Suppressor macrophage treated with lipopolysaccharide for 4 hours (primary cell): ENCODE measurements around the gene ZBTB20.
"Not testable (repeated sequence)": the region's sequence is repeated elsewhere in the genome, so short reads cannot be mapped to it uniquely, and the experiment has no call there.

Experiments used
- DNase-seq: peaks from one replicate; pipeline ENCODE4 v3.0.0-alpha.2; 2020

Gene ZBTB20

DNA sequence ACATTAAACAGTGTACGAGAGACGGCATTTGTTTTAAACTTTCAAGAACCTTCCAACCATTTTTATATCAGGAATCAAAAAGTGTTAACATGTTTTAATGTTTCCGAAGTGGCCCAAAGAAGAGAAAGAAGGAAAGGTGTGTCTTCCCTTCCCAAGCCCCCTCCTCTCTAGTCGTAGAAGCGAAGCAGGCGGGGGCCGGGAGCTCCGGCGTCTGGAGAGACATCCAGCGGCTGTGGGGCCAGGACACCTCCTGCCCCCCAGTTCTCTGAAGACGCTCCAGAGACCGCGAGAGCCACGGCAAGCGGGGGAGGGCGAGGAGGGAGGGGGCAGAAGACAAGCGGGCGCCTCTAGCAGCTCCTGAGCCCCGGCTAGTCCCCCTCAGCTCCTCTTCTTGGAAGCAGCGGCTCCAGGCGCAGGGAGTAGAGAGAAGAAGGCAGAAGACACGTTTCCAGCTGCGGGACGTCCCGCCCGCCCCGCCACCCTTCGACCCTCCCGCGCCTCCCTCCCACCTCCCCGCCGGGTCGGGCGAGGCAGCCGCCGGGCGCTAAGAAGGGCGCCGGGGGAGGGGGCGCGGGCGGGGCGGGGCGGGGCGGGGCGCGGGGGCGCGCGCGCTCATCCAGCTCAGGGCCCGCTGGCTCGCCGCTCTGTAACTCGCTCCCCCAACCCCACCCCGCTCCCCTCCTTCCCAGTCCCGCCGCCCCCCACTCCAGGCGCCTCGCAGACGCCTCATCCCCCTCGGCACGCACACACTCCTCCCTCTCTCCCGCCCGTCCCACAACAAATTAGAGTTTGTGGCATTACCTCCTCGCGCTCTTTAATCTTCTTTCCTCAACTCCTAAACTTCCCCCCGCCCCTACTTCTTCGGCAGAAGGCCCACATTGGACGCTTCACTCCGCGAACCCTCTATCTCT is at the start of gene ZBTB20:
Gene ZBTB20 (minus strand): TSS at position 871 of the 911 bp plus-strand sequence.
- DNase-seq, result peak; percentile 62

DNA sequence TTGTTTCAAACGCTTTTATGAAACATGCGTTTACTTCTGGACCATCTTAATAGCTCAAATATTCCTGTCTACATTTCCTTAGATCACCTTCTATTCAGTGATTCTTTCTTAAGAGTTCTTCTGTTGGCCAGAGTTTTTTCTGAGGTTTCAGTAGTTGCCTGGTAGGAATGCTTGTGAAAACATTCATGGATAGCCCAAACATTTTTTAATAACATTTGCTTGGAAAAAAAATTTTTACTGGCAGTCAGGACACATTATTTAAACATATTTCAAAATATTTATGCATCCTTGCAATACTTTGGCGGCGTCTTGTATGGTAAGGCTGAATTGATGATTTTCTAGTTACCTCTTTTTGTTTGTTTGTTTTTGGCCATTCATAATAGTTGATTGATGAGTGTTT is 47.4 kb upstream of the ZBTB20 start:
- DNase-seq, result no peak

- no peak for DNase-seq
Observed at GRCh38 chr3:115190747-115191146, 43.7 kb upstream of the ZBTB20 start.

- no peak for DNase-seq
Observed at GRCh38 chr3:115187149-115187757, 40.2 kb upstream of the ZBTB20 start.

GRCh38 chr3:115186351-115187148 is 39.5 kb upstream of the ZBTB20 start:
- no peak for DNase-seq

DNA sequence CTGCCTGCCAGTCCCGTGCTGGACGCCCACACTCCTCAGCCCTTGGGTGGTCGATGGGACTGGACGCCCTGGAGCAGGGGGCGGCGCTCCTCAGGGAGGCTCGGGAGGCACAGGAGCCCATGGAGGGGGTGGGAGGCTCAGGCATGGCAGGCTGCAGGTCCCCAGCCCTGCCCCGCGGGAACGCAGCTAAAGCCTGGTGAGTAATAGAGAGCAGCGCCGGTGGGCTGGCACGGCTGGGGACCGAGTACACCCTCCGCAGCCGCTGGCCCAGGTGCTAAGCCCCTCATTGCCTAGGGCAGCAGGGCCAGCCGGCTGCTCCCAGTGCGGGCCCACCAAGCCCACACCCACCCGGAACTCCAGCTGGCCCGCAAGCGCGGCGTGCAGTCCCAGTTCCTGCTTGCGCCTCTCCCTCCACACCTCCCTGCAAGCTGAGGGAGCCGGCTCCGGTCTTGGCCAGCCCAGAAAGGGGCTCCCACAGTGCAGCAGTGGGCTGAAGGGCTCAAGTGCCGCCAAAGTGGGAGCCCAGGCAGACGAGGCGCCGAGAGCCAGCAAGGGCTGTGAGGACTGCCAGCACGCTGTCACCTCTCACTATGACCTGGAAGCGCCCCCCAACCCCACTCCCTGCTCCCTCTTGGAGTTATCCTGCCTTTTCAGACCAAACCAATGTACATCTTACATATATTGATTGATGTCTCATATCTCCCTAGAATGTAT is 37.9 kb upstream of the ZBTB20 start:
- DNase-seq, result not testable (repeated sequence)

DNA sequence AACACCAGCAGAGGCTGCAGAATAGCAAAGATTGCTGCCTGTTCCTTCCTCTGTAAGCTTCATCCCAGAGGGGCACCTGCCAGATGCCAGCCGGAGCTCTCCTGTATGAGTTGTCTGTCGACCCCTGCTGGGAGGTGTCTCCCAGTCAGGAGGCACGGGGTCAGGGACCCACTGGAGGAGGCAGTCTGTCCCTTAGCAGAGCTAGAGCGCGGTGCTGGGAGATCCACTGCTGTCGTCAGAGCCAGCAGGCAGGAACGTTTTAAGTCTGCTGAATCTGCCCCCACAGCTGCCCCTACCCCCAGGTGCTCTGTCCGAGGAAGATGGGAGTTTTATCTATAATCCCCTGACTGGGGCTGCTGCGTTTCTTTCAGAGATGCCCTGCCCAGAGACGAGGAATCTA is 31.8 kb upstream of the ZBTB20 start:
- DNase-seq, result not testable (repeated sequence)

GRCh38 chr3:115169808-115170207 is 22.7 kb upstream of the ZBTB20 start:
- DNase-seq, result peak; percentile 16

DNA sequence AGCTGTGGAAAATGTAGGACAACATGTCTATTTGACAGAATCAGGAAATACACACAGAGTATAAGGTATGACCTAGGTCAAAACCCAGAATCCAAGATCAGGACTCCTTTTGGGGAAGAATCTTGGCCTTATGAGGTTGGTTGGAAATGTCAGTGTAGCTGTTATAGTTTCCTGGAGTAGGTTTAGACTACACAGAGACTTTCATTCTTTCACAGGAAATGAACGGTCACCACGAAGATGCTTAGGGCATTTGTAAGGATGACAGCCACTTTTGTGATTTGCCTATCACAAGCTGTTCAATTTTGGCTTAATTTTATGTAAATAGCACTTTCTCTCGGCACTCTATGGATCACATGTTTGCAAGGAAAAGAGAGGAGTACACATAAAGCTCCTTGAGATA is 18.6 kb upstream of the ZBTB20 start:
- no peak for DNase-seq

DNA sequence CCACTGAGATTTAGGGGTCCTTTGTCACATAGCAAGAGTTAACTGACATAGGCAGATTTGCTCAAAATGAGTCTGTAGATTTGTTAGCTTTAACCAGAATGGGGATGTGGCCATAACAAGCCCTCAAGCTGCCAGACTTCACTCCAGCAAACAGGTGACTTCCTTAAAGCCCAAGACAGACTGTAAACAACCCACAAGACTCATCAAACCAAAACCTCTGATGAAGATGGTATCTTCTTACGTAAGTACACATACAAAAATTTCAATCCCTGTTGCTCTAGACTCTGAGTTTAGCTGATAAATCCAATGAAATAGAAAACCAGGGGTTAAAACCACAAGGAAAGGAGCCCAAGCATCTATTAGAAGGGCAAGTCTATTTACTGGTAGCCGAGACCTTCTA is 18.2 kb upstream of the ZBTB20 start:
- no peak for DNase-seq

DNA sequence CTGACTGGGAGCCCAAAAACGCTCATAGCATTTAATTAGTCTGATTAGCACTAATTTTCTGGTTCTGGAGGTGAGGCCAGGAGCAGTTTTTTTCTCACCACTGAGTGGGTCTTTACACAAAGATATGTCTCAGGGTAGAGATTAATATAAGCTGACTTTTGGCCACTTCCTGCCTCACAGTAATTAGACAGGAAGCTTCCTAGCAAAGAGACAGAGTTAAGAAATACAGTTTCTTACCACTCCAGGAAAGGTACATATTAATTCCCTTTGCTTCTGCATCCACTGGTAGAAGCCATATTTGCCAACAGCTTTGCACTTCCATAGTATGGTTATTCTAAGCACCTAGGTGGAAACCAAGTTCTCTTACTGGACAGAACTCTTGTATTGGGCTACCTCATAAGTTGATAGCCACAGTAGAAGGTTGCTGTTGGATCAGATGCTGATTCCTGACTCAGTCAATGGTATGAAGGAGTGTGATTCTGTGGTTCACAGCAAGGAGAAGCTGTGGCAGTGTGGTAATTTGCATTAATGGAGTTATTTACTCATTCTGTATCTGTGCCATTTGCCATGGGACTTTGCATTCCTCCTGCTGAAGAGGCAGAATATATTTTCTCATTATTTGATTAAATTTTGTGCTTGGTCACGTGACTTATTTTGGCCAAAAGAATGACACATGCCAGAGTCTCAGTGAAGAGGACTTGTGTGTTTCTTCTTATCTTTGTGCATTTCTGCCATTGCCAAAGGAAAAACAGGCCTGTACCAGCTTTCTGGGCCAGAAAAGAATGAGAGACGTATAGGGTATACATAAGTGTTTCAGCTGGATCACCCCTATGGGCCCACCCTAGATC is 17.5 kb upstream of the ZBTB20 start:
- no peak for DNase-seq

- no peak for DNase-seq
Observed at GRCh38 chr3:115162759-115163158, 15.7 kb upstream of the ZBTB20 start.

GRCh38 chr3:115161866-115162265 is 14.8 kb upstream of the ZBTB20 start:
- no peak for DNase-seq

GRCh38 chr3:115161168-115161834 is 14.2 kb upstream of the ZBTB20 start:
- DNase-seq, result no peak

DNA sequence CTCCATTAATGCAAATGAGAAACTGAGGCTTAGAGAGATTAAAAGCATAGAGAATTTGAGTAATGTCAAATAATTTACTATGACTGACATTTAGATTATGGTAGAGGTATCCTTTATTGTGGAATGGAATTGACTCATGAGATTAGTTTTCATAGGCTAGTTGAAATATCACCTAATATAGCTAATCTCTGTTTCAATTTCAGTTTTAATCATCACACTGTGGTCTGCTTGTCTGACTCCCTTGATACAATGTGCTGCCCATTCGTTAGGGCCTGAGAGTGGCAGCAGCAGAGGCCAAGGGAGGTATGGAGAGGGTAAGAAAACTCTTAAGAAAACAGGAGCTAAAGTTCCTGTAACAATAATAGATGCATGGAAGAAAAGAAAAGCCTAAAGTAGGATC is 13.2 kb upstream of the ZBTB20 start:
- DNase-seq, result no peak

GRCh38 chr3:115156046-115156654 is 9.1 kb upstream of the ZBTB20 start:
- DNase-seq, result no peak

GRCh38 chr3:115154611-115155010 is 7.5 kb upstream of the ZBTB20 start:
- DNase-seq, result no peak

GRCh38 chr3:115151921-115152320 is 4.8 kb upstream of the ZBTB20 start:
- no peak for DNase-seq

- no peak for DNase-seq
Observed at GRCh38 chr3:115148142-115148790, 1.2 kb upstream of the ZBTB20 start.
